Hematopoietic multipotent progenitor cell treated with erythropoietin and hydrocortisone succinate and interleukin-3 and kit ligand, for 17 days (in vitro differentiated cells): ENCODE data around the gene RESP18.

ENCODE experiments used
- DNase-seq: peaks from one replicate; pipeline ENCODE4 v3.0.0-alpha.2; 2015; ENCODE audit warnings: low spot score

RESP18 gene

GRCh38 chr2:219277703-219278654 is 54.6 kb downstream of the RESP18 start:
- DNase-seq = peak; percentile 92
